WTC11 (cell line): ENCODE measurements around the gene SCAF8.

Experiments
- AR ChIP-seq: fragments of 250-450 bp; sonication (Bioruptor Pico); IDR thresholded peaks from 2 replicates; pipeline ENCODE4 v1.9.0; 2021; ENCODE audit warnings: mild to moderate bottlenecking
- ATF2 ChIP-seq: sonication (generic); formaldehyde crosslinking; IDR thresholded peaks from 2 replicates; pipeline ENCODE4 v1.8.1; 2022; ENCODE audit warnings: low read depth, missing genetic modification reagents, borderline replicate concordance
- ATF3 ChIP-seq: sonication (generic); formaldehyde crosslinking; conservative IDR thresholded peaks from 2 replicates; pipeline ENCODE4 v1.8.1; 2022; ENCODE audit warnings: mild to moderate bottlenecking, missing genetic modification reagents
- CTCF ChIP-seq: fragments of 200-600 bp; IDR thresholded peaks from 2 replicates; pipeline ENCODE4 v1.8.0; 2022; ENCODE audit warnings: antibody characterized with exemption
- FOXJ3 ChIP-seq: sonication (generic); formaldehyde crosslinking; IDR thresholded peaks from 2 replicates; pipeline ENCODE4 v1.9.0; 2021; ENCODE audit warnings: missing genetic modification reagents, mild to moderate bottlenecking, borderline replicate concordance
- USF1 ChIP-seq: sonication (generic); formaldehyde crosslinking; IDR thresholded peaks from 2 replicates; pipeline ENCODE4 v1.8.0; 2022; ENCODE audit warnings: mild to moderate bottlenecking, missing genetic modification reagents
- TF ChIP-seq, protein P1 (sequence below): sonication (generic); formaldehyde crosslinking; IDR thresholded peaks from 2 replicates; pipeline ENCODE4 v1.8.1; 2023; ENCODE audit warnings: mild to moderate bottlenecking, missing genetic modification reagents, moderate library complexity
- TF ChIP-seq, protein P2 (sequence below): sonication (generic); formaldehyde crosslinking; IDR thresholded peaks from 2 replicates; pipeline ENCODE4 v1.8.0; 2022; ENCODE audit warnings: mild to moderate bottlenecking, missing genetic modification reagents

DNA sequence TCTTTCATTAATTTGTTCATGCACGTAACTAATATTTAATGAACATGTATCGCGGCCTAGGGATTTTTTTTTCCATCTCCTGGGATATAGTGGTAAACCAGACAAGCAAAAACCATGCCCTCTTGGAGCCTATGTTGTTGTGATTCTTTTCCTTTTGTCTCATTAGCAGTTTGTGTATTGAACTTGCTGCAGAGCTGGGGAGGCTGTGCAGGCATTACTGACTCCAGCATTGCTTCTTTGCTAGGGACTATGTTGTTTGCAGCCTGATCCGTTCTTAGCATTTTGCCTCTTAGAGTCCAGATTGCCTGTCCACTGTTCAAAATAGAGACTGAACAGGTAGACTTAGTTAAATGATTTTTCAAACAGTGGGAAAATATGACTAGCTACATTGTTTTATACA, 9.7 kb downstream of the SCAF8 start:
- TF ChIP-seq CTCF = no peak
- TF ChIP-seq ATF2 (CRISPR knock-in tag) = no peak
- TF ChIP-seq ATF3 (CRISPR knock-in tag) = no peak
- TF ChIP-seq, protein P1, sequence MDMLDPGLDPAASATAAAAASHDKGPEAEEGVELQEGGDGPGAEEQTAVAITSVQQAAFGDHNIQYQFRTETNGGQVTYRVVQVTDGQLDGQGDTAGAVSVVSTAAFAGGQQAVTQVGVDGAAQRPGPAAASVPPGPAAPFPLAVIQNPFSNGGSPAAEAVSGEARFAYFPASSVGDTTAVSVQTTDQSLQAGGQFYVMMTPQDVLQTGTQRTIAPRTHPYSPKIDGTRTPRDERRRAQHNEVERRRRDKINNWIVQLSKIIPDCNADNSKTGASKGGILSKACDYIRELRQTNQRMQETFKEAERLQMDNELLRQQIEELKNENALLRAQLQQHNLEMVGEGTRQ (CRISPR knock-in tag) = no peak
- TF ChIP-seq USF1 (CRISPR knock-in tag) = no peak
- TF ChIP-seq FOXJ3 = no peak
- TF ChIP-seq AR (CRISPR knock-in tag) = no peak
- TF ChIP-seq, protein P2, sequence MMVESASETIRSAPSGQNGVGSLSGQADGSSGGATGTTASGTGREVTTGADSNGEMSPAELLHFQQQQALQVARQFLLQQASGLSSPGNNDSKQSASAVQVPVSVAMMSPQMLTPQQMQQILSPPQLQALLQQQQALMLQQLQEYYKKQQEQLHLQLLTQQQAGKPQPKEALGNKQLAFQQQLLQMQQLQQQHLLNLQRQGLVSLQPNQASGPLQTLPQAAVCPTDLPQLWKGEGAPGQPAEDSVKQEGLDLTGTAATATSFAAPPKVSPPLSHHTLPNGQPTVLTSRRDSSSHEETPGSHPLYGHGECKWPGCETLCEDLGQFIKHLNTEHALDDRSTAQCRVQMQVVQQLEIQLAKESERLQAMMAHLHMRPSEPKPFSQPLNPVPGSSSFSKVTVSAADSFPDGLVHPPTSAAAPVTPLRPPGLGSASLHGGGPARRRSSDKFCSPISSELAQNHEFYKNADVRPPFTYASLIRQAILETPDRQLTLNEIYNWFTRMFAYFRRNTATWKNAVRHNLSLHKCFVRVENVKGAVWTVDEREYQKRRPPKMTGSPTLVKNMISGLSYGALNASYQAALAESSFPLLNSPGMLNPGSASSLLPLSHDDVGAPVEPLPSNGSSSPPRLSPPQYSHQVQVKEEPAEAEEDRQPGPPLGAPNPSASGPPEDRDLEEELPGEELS (CRISPR knock-in tag) = no peak
